ENCODE measurements around the gene ZNF785. TPM values are rescaled to one million over a fixed set of nuclear protein-coding genes. Genes with fewer than 3 reads are reported as not detected.
A peak's percentile ranks its signal among the peaks of the same experiment; 100 is the strongest.

Gene ZNF785
- total RNA-seq, 1 donor from 2014 or later = 9.3 TPM

- Histone ChIP-seq H3K9me3 (ENCODE audit: insufficient read depth, low read depth, low read length) (no peaks in the 10 kb centered on the region), H3K9ac (ENCODE audit: low read length) (no peak overlapping the region), H4K20me1 (ENCODE audit: insufficient read depth, low read length) (no peaks in the 10 kb centered on the region), H3K4me3 (ENCODE audit: insufficient read depth, low read depth, low read length) (no peak overlapping the region), H3K36me3 (ENCODE audit: insufficient read depth, low read length) (peaks cover 7% of the 10 kb centered on the region), H2AFZ (ENCODE audit: low read depth, low read length) (no peak overlapping the region), H3K4me1 (ENCODE audit: insufficient read depth, low read length) (peaks cover 6% of the 10 kb centered on the region), H3K79me2 (ENCODE audit: insufficient read depth, low read length) (peaks cover 16% of the 10 kb centered on the region), H3K4me2 (ENCODE audit: low read length) (no peak overlapping the region), H3K27ac (ENCODE audit: low read depth, low read length) (no peak overlapping the region), H3K27me3 (ENCODE audit: insufficient read depth, low read length) (no peaks in the 10 kb centered on the region)
- peaks cover 10% of the 10 kb centered on the region for H3K36me3 Mint-ChIP-seq (ENCODE audit: low read depth, unreplicated experiment)
- no peaks in the 10 kb centered on the region for H3K27me3 Mint-ChIP-seq (ENCODE audit: low read depth, unreplicated experiment)
- peaks cover 11% of the 10 kb centered on the region for H3K4me1 Mint-ChIP-seq (ENCODE audit: low read depth, unreplicated experiment)
- FAIRE-seq (no peak), DNase-seq (ENCODE audit: low read depth) (no peak)
- no peak overlapping the region for H3K27ac Mint-ChIP-seq (ENCODE audit: unreplicated experiment)
- TF ChIP-seq EZH2 (IDR thresholded peaks at IDR 0.05; ENCODE audit: insufficient read depth, low read length) = no peak
- no peak for TF ChIP-seq CTCF (IDR thresholded peaks at IDR 0.05; ENCODE audit: insufficient read depth, low read depth, low read length)
- H3K4me3 Mint-ChIP-seq (ENCODE audit: unreplicated experiment) = no peak overlapping the region
- H3K9me3 Mint-ChIP-seq (ENCODE audit: unreplicated experiment) = peaks cover 3% of the 10 kb centered on the region
Observed at GRCh38 chr16:30605158-30605557, 19.7 kb upstream of the ZNF785 start.

- H3K4me3 ChIP-seq (ENCODE audit: insufficient read depth, low read depth, low read length) = no peak overlapping the region
- Mint-ChIP-seq H3K36me3 (ENCODE audit: low read depth, unreplicated experiment) (peaks cover 11% of the 10 kb centered on the region), H3K9me3 (ENCODE audit: unreplicated experiment) (peaks cover 3% of the 10 kb centered on the region), H3K4me3 (ENCODE audit: unreplicated experiment) (no peak overlapping the region), H3K4me1 (ENCODE audit: low read depth, unreplicated experiment) (peaks cover 11% of the 10 kb centered on the region), H3K27me3 (ENCODE audit: low read depth, unreplicated experiment) (no peaks in the 10 kb centered on the region), H3K27ac (ENCODE audit: unreplicated experiment) (no peak overlapping the region)
- no peak overlapping the region for H3K27ac ChIP-seq (ENCODE audit: low read depth, low read length)
- H2AFZ ChIP-seq (ENCODE audit: low read depth, low read length) = no peak overlapping the region
- FAIRE-seq (no peak), DNase-seq (ENCODE audit: low read depth) (no peak)
- H3K79me2 ChIP-seq (ENCODE audit: insufficient read depth, low read length) = peaks cover 10% of the 10 kb centered on the region
- no peak overlapping the region for H3K4me2 ChIP-seq (ENCODE audit: low read length)
- H3K9me3 ChIP-seq (ENCODE audit: insufficient read depth, low read depth, low read length) = no peaks in the 10 kb centered on the region
- H3K4me1 ChIP-seq (ENCODE audit: insufficient read depth, low read length) = peaks cover 6% of the 10 kb centered on the region
- H3K27me3 ChIP-seq (ENCODE audit: insufficient read depth, low read length) = no peaks in the 10 kb centered on the region
- no peak for TF ChIP-seq EZH2 (IDR thresholded peaks at IDR 0.05; ENCODE audit: insufficient read depth, low read length)
- no peak for TF ChIP-seq CTCF (IDR thresholded peaks at IDR 0.05; ENCODE audit: insufficient read depth, low read depth, low read length)
- no peaks in the 10 kb centered on the region for H4K20me1 ChIP-seq (ENCODE audit: insufficient read depth, low read length)
- H3K9ac ChIP-seq (ENCODE audit: low read length) = no peak overlapping the region
- peaks cover 7% of the 10 kb centered on the region for H3K36me3 ChIP-seq (ENCODE audit: insufficient read depth, low read length)
Observed at GRCh38 chr16:30604316-30604947, 18.9 kb upstream of the ZNF785 start.

- Histone ChIP-seq H4K20me1 (ENCODE audit: insufficient read depth, low read length) (no peaks in the 10 kb centered on the region), H3K4me2 (ENCODE audit: low read length) (no peak overlapping the region), H3K9me3 (ENCODE audit: insufficient read depth, low read depth, low read length) (no peaks in the 10 kb centered on the region), H3K27ac (ENCODE audit: low read depth, low read length) (no peak overlapping the region), H3K79me2 (ENCODE audit: insufficient read depth, low read length) (peaks cover 5% of the 10 kb centered on the region), H3K9ac (ENCODE audit: low read length) (no peak overlapping the region), H3K4me3 (ENCODE audit: insufficient read depth, low read depth, low read length) (no peak overlapping the region), H3K4me1 (ENCODE audit: insufficient read depth, low read length) (peaks cover 6% of the 10 kb centered on the region), H2AFZ (ENCODE audit: low read depth, low read length) (no peak overlapping the region), H3K27me3 (ENCODE audit: insufficient read depth, low read length) (no peaks in the 10 kb centered on the region), H3K36me3 (ENCODE audit: insufficient read depth, low read length) (peaks cover 7% of the 10 kb centered on the region)
- DNase-seq (ENCODE audit: low read depth) (no peak), FAIRE-seq (no peak)
- peaks cover 11% of the 10 kb centered on the region for H3K4me1 Mint-ChIP-seq (ENCODE audit: low read depth, unreplicated experiment)
- peaks cover 3% of the 10 kb centered on the region for H3K9me3 Mint-ChIP-seq (ENCODE audit: unreplicated experiment)
- H3K36me3 Mint-ChIP-seq (ENCODE audit: low read depth, unreplicated experiment) = peaks cover 11% of the 10 kb centered on the region
- TF ChIP-seq CTCF (IDR thresholded peaks at IDR 0.05; ENCODE audit: insufficient read depth, low read depth, low read length) (no peak), EZH2 (IDR thresholded peaks at IDR 0.05; ENCODE audit: insufficient read depth, low read length) (no peak)
- H3K27ac Mint-ChIP-seq (ENCODE audit: unreplicated experiment) = no peak overlapping the region
- H3K27me3 Mint-ChIP-seq (ENCODE audit: low read depth, unreplicated experiment) = no peaks in the 10 kb centered on the region
- H3K4me3 Mint-ChIP-seq (ENCODE audit: unreplicated experiment) = peak overlapping the region; percentile 14
Observed at GRCh38 chr16:30603945-30604315, 18.4 kb upstream of the ZNF785 start.

Data from astrocyte (in vitro differentiated cells and primary cell).